Effector CD8-positive, alpha-beta T cell (primary cell): ENCODE results near the gene TMEM132A.

Experiments
- DNase-seq: peaks from one replicate; lab custom pipeline; 2025; lab: John Stamatoyannopoulos, UW
- total RNA-seq, 4 experiments: gene quantifications; one replicate each; lab custom pipeline; 2026; lab: John Stamatoyannopoulos, UW

TMEM132A gene, protein sequence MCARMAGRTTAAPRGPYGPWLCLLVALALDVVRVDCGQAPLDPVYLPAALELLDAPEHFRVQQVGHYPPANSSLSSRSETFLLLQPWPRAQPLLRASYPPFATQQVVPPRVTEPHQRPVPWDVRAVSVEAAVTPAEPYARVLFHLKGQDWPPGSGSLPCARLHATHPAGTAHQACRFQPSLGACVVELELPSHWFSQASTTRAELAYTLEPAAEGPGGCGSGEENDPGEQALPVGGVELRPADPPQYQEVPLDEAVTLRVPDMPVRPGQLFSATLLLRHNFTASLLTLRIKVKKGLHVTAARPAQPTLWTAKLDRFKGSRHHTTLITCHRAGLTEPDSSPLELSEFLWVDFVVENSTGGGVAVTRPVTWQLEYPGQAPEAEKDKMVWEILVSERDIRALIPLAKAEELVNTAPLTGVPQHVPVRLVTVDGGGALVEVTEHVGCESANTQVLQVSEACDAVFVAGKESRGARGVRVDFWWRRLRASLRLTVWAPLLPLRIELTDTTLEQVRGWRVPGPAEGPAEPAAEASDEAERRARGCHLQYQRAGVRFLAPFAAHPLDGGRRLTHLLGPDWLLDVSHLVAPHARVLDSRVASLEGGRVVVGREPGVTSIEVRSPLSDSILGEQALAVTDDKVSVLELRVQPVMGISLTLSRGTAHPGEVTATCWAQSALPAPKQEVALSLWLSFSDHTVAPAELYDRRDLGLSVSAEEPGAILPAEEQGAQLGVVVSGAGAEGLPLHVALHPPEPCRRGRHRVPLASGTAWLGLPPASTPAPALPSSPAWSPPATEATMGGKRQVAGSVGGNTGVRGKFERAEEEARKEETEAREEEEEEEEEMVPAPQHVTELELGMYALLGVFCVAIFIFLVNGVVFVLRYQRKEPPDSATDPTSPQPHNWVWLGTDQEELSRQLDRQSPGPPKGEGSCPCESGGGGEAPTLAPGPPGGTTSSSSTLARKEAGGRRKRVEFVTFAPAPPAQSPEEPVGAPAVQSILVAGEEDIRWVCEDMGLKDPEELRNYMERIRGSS
- 0.49 to 2.5 (median 0.85) reads per million in 4 experiments for total RNA-seq

DNA sequence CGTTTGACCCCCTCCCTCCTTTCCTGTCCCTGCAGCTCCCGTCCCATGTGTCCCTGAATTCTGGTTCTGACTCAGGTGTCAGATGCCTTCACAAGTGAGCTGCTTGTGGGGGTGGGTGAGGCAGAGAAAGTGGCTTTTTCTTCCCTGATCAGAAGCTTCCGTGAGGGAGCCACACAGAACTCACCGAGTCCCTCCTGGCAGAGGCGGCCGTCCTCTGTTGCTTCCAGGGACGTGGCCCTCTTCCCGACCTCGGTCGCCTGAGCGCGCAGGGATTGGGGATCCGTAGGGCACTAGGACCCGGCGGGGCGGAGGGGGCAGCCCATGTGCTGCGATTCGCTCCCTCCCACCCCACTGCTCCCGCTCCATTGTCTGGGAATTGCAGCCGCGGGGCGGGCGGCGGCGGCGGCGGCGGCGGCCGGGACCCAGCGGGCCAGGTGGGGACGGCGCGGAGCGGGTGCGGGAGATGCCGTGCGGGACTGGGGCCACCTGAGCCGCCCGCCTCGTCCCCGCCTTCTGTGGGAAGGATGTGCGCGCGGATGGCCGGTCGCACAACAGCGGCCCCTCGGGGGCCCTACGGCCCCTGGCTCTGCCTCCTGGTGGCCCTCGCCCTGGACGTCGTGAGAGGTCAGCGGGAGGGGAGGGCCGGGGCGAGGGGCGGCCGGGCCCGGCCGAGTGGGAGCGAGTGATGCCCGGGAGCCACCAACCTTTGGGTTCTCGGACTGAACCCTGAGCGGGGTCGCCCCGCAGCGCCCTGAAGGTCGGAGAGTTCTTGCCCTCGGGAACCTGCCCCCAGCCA, at the start of gene TMEM132A:
TSS of gene TMEM132A (plus strand) at position 351 of the 796 bp plus-strand sequence. CDS start at position 525, 174 bp downstream.
- DNase-seq: no peak

DNA sequence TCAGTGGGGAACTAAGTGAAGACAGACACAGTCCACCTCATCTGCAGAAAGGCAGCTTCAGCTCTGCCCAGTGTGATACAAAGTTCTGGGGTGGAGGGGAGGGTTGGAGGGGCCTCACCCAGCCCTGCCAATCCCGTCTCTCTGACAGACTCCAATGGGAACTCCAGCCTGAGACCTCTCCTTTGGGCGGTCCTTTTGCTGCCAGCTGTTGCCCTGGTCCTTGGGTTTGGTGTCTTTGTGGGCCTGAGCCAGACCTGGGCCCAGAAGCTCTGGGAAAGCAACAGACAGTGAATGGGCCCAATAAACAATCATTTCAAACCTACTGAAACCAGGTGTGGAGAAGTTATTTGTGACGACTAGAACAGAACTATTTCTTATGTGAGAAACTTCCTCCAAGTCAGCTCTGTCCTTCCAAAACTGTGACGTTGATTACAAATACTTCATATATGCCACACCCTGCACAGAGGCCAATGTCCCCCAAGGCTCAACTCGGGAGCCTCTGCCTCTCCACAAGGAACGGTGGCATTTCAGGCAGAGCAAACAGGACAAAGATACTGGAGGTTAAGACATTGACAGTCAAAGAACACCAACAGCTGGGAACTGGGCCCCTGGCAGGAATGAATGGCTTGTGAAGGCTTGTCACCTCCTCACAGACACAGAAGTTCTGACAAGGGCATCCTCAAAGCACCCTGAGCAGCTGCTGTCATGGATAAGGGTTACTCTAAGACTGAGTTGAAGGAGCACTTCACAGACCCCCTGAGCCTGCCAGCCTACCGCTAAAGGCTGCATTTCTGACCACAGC, 48.7 kb upstream of the TMEM132A start:
- DNase-seq: no peak

DNA sequence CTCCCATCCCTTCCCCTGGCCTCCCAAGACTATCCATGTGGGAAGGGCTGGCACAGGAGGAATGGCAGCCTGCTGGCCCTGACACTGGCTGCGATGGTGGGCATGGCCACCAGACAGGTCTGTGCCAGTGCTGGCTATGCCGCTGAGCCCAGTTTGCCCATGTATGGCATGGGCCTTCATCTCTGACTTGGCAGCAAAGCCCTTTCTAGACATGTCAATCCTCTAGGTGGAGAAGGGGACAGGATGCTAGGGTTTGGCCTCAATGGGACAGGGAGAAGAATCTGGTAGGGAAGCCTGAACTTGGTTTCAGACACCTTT, 48.1 kb upstream of the TMEM132A start:
- DNase-seq: no peak

DNA sequence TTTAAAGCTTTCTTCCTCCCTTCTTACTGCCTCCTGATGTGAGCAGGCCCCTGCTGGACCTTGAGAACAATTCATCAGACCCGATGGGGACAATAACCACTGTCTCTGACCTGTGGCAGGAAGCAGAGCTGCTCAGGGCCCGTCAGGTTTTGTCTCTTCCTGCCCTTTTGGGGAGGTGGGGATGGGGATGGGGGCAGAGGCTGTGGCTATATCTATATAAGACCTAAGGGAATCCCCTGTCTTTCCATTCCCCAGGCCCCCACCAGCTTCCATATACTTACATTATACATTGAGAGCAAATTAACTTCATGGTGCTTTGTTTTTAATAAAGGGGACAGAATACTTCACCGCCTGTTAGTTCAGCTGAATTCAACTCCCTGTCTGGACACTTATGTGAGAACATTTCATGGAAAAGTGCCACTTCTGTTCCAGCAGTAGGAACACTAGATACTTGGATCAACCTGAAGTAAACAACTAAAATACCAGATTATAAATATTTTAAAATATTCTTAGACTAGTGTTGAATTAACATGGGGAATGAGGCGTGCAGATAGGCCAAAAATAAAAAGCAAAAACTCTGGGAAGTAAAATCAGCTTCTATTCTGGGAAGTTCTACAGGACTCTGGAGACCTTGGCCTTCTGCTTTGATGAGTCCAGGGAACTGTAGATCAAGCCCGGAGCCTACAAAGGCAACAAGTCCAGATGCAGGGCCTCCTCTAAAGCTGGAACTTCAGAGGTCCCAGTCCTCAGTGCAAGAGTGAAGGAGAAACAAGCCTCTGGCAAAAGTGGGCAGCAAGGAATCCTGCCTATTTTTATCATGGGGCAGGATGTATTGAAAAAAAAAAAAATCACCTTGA, 45.8 kb upstream of the TMEM132A start:
- no peak for DNase-seq

DNA sequence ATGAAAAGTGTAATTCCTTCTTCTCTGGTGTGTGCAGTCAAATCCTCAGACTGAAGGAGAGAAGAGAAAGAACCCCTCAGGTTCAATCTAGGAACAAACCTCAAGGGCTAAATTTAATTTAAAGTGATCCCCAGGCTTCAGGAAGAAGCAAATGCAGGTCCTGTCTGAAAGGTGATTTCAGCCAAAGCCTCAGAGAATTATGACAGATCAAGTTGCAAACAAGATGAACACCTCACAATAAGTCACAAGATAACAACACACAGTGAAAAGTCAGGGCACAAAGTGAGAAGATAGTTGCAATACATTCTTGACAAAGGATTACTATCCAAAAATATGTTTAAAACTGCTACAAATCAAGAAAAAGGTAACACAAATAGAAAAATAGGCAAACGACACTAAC, 45.2 kb upstream of the TMEM132A start:
- no peak for DNase-seq

DNA sequence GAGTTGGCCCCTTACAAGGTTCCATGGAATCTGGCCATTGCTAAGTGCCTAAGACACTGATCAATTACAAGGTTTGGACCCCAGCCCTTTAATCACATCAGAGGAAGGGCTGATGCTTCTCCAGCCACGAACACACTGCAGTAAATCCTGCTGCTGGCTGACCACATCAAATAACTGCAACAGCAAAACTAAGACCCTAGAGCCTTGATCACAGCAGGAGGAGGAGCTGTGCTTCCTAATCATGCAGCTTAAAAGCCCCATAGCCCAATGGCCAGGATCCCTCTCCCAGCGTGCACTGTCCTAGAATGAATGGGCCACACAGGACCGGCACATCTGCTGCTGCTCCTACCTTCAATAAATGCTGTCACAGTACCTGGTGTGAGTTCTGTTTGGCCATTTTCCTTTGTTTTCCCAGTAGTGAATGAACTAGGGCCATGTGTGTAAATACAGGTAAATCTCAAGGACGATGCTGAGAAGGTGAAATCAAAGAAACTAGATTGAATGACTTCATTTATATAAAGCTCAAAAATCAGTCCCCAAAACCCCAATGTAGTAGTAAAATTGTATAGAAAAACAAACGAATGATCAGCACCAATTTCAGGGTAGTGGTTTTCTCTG, 44.2 kb upstream of the TMEM132A start:
- DNase-seq: no peak

DNA sequence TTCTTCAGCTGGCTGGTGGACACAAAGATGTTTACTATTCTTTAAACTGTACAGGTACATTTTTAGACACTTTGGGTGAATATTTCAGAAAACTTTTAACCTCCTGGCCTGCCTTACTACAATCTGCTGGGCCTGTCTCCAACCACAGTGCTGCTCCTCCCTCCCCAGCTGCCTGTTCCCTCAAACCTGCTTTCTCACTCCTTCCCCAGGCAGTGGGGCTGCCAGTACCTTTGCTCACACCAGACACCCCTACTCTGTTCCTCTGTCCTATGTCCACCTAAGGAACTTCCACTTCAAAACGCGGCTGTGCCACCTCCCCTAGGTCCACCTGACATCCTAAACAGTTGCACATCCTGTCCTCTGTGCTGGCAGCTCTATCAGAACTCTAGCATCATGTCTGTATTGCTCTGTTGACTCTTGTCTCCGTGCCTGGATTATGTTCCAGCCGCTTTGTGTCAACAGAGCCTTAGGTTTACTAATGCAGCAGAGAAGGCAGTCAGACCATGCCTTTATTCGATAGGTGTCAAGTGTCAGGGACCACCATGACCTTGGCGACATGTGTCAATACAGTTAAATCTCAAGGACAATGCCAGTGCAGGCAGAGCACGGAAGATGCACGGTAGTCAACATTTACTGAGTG, 43.5 kb upstream of the TMEM132A start:
- no peak for DNase-seq

DNA sequence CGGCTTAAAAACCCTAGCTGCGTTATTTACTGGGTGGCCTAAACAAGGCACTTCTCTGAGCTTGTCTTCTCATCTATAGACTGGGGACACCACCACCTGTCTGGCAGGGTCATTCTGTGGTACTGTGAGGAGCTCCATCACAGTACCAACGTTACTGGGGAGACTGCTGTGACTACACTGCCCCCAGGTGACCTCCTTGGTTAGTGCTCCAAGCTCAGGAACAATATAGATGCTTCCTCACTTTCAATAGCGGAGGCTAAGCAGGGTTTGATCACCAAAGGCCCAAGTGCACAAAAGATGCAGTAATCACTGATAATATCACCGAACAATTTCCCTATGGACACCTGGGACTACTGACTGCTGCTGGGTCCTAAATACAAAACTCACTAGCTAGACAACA, 36.7 kb upstream of the TMEM132A start:
- DNase-seq: no peak

DNA sequence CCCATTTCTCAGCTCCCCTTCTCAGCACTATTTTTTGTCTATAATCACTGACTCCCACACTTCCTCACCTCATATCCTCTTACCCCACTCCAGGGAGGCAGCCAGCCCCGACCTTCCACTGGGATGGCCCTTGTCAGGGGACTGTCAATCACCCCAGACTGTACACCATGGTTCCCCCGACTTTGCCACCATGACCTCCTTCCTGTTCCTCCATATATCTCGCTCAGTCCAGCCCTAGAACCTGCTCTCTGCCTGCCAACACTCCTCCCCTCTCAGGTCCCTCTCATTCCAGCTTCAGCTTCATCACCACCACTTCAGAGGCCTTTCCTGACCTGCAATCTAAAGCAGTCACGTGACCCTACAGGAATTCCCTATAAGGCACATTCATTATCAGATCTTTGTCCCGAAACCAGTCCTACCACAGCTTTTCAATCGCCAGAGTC, 34.4 kb upstream of the TMEM132A start:
- DNase-seq: no peak

DNA sequence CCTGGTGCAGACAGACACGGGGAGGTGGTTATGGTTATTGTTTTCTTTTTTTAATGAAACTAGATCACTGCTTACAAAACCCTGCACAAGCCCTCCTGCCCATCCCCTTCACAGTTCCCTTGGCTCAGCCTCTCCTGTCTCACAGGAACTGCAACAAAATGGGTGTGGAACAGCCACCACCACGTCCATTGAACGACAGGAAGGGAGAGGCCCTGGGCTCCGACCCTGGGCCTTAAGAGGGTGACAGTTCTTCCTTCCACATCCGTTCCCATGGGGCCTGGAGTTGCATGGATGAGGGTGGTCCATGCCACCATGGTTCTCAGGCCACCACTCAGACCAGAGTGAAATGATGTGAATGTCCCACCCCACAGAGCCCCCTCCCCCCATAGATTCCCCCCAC, 33.6 kb upstream of the TMEM132A start:
- DNase-seq: no peak

DNA sequence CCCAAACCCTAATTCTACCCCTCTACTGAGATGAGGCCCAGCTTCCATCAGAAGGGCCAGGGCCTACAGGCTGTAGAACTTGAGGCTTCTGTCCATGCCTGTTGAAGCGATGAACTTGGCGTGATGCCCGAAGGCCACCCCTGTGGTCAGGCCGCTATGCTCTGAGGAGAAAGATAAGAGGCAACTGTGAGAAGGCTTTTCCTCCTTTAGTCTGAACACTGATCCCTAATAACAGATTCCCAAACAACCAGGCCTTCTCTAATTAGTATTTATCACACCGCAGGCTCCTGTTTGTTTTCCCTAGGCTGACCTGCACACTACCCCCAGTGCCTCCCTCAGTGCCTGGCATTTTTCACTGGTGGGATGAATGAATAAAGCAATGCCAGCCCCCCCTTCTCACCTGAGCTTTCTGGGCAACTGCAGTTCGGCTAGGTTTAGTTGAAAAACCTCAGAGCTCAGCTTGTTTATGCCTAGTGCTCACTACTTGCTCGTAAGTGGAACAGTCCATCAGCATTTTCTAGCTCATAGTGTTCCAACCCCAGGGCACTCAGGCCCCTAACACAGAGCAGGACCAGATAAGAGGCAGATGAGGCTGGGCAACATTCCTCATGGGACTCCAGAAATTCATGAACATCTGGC, 33.0 kb upstream of the TMEM132A start:
- no peak for DNase-seq

DNA sequence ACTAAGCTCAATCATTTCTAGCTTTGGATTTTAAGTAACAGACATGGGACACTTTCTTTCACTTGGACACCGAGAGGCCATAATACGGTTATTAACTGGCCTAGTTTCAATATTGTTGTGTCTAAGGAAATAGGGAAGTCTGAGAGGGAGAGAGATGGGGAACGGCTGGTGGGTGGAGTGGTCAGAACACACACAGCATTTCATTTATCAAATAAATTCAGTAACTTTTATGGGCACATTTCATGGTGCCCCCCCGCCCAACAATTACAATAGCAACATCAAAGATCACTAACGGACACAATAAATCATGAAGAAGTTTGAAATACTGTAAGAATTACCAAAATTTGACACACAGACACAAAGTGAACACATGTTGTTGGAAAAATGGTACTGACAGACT, 28.6 kb upstream of the TMEM132A start:
- DNase-seq: no peak

DNA sequence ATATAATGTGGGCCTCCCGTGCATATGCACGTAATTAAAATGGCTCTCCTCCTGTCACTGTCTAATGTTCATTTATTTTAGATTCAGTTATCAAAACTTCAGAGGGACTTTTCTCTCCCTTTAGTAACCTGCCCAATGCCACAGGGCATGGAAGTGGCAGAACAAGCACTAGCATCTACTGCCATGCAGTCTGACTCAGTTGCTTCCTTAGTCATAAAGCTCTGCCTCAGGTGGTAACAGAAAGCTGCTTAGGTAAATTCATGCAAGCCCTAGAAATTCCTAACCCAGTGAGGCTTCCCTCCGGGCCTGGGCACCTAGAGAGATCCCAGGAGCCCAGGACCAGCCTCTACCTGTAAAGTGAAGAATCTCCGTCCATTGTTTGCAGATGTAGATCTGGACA, 26.8 kb upstream of the TMEM132A start:
- DNase-seq: no peak

DNA sequence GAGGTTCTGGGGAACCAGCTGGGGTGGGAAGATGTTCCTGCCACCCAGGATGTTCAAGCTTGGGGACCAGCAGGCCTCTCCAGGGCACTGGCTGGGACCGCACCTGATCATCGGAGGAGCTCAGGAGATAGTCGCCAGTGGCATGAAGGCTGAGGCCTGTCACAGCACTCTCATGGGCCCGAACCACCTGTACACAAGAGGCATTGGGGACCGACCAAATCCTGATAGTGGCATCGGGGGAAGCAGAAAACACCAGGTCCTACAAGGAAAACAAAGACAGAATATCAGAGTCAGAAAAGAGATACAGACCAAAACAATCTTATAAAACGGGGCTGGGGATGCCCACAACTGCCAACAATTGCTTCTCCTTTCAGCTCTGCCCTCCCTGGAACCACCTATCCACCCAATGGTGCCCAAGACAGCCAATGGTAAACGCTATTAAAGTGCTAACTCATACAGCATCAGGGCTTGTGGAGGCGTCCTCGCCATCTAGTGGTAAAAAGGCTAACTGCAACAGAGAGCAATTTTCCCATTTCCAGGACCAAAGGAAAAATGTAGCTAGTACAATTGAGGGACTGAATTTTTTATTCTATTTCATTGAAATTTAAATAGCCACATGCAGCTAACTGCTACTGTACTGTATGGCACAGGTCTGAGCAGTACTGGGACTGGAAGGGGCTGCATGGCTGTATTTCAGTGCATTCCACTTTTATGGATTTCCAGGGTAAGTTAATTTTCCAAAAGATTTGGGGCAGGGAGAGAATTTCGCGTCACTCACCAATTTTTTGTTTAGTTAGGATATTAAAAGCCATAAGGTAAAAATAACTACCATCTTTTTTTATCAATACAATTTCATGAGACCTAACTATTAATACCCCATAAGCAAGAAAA, 25.0 kb upstream of the TMEM132A start:
- no peak for DNase-seq

DNA sequence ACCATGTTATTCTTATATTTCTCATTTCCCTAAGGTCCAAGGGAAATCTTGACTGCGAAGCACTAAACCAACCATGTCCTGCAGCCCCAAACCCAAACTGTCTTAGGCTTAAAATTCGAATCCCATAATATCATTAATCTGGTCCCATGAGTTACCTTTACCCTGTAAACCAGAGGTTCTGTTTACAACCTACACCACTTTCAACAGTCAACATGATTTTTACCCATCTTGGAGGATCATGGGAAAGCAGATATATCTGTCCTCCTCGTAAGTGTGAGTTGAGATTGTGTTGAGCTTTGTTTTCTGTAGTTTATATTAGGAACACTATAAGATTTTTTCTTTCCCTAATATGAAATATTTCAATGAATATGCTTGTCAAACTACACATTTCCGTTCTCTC, 24.3 kb upstream of the TMEM132A start:
- no peak for DNase-seq

DNA sequence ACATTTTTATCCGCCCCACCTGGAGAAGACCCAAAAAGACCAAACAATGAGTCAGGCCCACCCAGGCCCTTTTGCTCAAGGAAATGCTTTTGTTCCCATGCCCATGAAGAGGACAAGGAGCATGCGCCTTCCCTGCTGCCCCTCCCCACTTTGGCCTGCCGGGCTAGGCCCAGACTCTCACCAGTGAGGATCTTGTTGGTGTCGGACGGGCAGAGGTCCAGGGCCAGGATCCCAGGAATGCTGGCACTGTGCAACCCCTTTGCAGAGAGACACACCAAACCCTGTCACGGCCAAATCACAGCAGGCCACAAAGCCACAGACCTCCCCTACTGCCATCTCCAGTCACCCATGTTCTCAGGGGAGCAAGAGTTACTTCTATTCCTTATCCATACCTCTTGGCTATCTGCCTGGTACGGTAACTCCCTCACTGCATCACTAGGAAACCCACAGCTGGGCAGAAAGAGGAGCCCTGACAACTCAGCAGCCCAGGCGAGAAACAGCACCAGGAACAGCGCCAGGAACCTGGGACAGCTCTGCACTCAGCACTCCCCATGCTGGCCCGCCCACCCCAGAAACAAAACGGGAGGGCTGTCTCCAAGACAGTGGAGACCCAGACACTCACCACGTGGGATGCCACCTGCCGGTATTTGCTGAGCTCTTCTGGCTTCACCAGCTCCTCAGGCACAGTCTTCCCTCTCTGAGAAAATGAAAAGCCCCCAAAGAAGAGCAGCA, 23.4 kb upstream of the TMEM132A start:
- no peak for DNase-seq

DNA sequence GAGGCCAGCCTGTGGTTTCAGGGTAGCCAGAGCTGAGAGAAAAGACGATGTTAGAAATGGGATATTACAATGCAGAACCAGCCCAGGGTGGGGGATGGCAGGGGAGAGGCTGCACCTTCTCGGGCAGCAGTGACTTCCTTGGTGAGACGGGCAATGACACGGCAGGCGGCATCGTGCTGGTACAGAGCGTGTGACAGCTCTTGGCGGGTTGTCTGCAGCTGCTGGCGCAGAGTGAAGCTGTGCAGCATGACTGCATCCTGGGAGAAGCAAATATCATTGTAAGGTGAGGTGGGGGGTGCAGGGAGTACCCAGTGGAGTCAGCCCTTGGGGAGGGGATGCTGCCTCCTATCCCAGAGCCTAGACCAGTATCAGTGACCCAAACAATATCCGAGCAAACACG, 21.6 kb upstream of the TMEM132A start:
- DNase-seq: no peak
